Measurements from ENCODE around the gene EIF2B4. TPM values are rescaled to one million over a fixed set of nuclear protein-coding genes. Genes with fewer than 3 reads are reported as not detected.

EIF2B4 gene
- total RNA-seq, 4 donors from 2014 or later = 40.8 to 54.9 (median 48.8) TPM

- Histone ChIP-seq H3K27ac (no peak overlapping the region), H3K27me3 (no peaks in the 10 kb centered on the region), H3K4me1 (peaks cover 10 to 49% (median 24%) of the 10 kb centered on the region in 3 donors), H3K9me3 (no peaks in the 10 kb centered on the region), H3K4me3 (no peak overlapping the region), H3K36me3 (peaks cover 0 to 69% of the 10 kb centered on the region in 2 donors)
- TF ChIP-seq POLR2A (IDR thresholded peaks at IDR 0.05) (no peak), POLR2AphosphoS5 (IDR thresholded peaks at IDR 0.05) (no peak), EP300 (IDR thresholded peaks at IDR 0.05) (no peak)
- TF ChIP-seq, protein P1, sequence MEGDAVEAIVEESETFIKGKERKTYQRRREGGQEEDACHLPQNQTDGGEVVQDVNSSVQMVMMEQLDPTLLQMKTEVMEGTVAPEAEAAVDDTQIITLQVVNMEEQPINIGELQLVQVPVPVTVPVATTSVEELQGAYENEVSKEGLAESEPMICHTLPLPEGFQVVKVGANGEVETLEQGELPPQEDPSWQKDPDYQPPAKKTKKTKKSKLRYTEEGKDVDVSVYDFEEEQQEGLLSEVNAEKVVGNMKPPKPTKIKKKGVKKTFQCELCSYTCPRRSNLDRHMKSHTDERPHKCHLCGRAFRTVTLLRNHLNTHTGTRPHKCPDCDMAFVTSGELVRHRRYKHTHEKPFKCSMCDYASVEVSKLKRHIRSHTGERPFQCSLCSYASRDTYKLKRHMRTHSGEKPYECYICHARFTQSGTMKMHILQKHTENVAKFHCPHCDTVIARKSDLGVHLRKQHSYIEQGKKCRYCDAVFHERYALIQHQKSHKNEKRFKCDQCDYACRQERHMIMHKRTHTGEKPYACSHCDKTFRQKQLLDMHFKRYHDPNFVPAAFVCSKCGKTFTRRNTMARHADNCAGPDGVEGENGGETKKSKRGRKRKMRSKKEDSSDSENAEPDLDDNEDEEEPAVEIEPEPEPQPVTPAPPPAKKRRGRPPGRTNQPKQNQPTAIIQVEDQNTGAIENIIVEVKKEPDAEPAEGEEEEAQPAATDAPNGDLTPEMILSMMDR (IDR thresholded peaks at IDR 0.05) = no peak
- WGBS, 2 donors (ENCODE audit: low coverage in 1 of 2) = 60 to 79% methylated on average over 1 to 6 of the region's 6 CpGs
- ATAC-seq = no peak
Measured at GRCh38 chr2:27372937-27373336, 2.8 kb upstream of the EIF2B4 start.

GRCh38 chr2:27370816-27371620 lies 880 bp upstream of the EIF2B4 start:
- ATAC-seq = peak; percentile 26
- H3K4me1 ChIP-seq = peaks cover 10 to 50% (median 24%) of the 10 kb centered on the region in 3 donors
- WGBS, 2 donors (ENCODE audit: low coverage in 1 of 2) = 0 to 1% methylated on average over 6 to 10 of the region's 46 CpGs
- H3K27me3 ChIP-seq = no peaks in the 10 kb centered on the region
- peaks cover 0 to 69% of the 10 kb centered on the region in 2 donors for H3K36me3 ChIP-seq
- TF ChIP-seq EP300 (IDR thresholded peaks at IDR 0.05) (no peak), POLR2AphosphoS5 (IDR thresholded peaks at IDR 0.05) (no peak), POLR2A (IDR thresholded peaks at IDR 0.05) (no peak)
- TF ChIP-seq, protein P1 (IDR thresholded peaks at IDR 0.05) = no peak
- peak overlapping the region; percentile 58 to 98 for H3K4me3 ChIP-seq
- H3K9me3 ChIP-seq = no peaks in the 10 kb centered on the region
- peak overlapping the region; percentile 59 to 98 (median 96) for H3K27ac ChIP-seq

GRCh38 chr2:27369471-27370025 lies 590 bp downstream of the EIF2B4 start:
- H3K4me3 ChIP-seq = peak overlapping the region; percentile 65 to 98
- H3K4me1 ChIP-seq = peaks cover 10 to 50% (median 24%) of the 10 kb centered on the region in 3 donors
- no peaks in the 10 kb centered on the region for H3K9me3 ChIP-seq
- WGBS, 2 donors (ENCODE audit: low coverage in 1 of 2) = 1 to 8% methylated on average over 2 to 10 of the region's 18 CpGs
- peaks cover 0 to 69% of the 10 kb centered on the region in 2 donors for H3K36me3 ChIP-seq
- peak; percentile 29 for ATAC-seq
- H3K27ac ChIP-seq = peak overlapping the region; percentile 87 to 98 (median 96)
- TF ChIP-seq POLR2A (IDR thresholded peaks at IDR 0.05) (no peak), EP300 (IDR thresholded peaks at IDR 0.05) (no peak), POLR2AphosphoS5 (IDR thresholded peaks at IDR 0.05) (no peak)
- TF ChIP-seq, protein P1 (IDR thresholded peaks at IDR 0.05) = no peak
- H3K27me3 ChIP-seq = no peaks in the 10 kb centered on the region

- Histone ChIP-seq H3K36me3 (peaks cover 0 to 59% of the 10 kb centered on the region in 2 donors), H3K27ac (no peak overlapping the region), H3K9me3 (no peaks in the 10 kb centered on the region), H3K27me3 (no peaks in the 10 kb centered on the region), H3K4me3 (no peak overlapping the region), H3K4me1 (peaks cover 3 to 12% (median 5%) of the 10 kb centered on the region in 3 donors)
- TF ChIP-seq, protein P1 (IDR thresholded peaks at IDR 0.05) = no peak
- no peak for TF ChIP-seq POLR2A (IDR thresholded peaks at IDR 0.05)
- WGBS, 2 donors (ENCODE audit: low coverage in 1 of 2) = 58 to 76% methylated on average over 2 of the region's 2 CpGs
- no peak for ATAC-seq
Measured at GRCh38 chr2:27363933-27364332, 6.2 kb downstream of the EIF2B4 start.

Data from gastroesophageal sphincter (tissue), 4 donors.